ENCODE data around the gene ZBTB37. TPM values are rescaled to one million over a fixed set of nuclear protein-coding genes. Genes with fewer than 3 reads are reported as not detected.
"Not testable (repeated sequence)": the region's sequence is repeated elsewhere in the genome, so short reads cannot be mapped to it uniquely, and the experiment has no call there.

The ZBTB37 gene
- total RNA-seq, 1 donor from 2014 or later: 7.7 TPM

DNA sequence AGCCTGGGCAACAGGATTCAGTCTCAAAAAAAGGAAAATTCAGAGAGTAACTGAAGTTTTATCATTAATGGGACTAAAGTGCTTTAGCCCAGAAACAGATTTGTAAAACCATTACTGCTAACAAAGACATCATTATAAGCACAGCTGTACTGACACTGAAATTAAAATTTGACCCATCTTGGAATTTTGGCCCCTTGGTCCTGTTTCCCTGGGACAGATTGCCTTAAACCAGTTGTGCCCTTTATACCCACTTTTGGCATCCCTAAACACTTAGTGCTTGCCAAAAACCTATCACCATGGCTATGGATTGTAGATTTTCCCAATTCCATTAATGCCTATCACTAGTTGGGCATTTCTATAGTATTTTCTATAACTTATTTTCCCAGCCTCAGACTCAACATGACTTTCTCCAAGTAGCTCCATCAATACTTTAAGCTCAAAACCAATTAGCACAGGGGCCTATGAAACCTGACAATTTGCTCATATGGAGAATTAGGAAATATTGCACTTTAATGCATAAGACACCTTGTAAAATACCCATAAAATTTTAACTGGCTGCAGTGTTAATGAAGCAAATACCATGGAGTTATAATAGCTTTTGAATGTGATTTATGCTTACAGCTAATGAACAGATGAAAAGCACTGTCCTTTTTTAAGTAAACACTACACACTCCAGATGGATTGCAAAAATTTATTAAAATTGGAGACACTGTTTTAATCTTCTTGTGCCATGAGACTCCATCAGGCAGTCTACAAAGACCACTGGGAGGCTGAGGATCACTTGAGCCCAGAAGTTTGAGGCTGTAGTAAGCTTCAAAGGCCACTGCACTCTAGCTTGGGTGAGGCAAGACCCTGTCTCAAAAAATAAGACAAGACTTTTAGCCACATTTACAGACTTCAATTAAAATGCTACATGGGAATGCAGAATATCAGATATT, 4.7 kb upstream of the ZBTB37 start:
- ATAC-seq: no peak
- no peak for DNase-seq (ENCODE audit: missing footprints)
- intact Hi-C loops (cut with DNase I): no loop called here

- intact Hi-C loops (cut with DNase I): no loop called here
- ATAC-seq: no peak
- no peak for DNase-seq (ENCODE audit: missing footprints)
These were observed 3.9 kb upstream of the ZBTB37 start for GRCh38 chr1:173864179-173864867.

- DNase-seq (ENCODE audit: missing footprints) (no peak), ATAC-seq (no peak)
- intact Hi-C loops (cut with DNase I): loop anchor here (5.0 kb wide), 1 partner anchor 157 kb away; the partner anchor contains the start of gene RC3H1
These were observed 2.6 kb upstream of the ZBTB37 start for GRCh38 chr1:173865468-173866164.

DNA sequence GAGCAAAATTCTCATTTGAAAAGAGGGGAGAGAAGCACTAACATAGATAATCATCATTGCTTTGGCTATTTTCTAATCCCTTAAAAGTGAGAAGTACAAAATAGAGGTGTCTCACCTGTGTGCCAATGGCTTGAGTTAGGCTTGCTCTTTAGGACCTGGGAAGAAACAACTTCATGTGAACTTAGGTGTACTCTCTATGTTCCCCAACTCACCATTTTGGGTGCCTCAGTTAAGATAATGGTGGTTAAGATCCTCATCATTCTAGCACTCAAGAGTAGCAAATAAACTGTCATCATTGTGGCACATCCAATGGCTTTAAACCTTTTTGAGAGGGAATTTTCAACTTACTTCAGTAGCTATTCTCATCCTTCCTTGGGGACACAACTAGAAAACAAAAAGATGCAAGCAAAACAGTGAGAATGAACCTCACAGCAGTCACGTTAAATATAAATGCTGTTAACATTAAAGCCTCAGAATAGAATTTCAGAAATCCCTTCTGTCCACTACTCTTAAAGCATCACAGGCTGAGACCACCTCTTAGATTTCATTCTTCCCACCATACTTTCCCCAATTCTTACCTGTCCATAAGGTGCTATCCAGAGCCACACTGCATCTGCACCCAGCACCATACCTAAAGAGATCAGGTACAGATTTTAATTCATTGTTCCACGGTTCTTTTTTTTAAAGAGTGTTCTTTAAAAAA, 1.6 kb upstream of the ZBTB37 start:
- no peak for DNase-seq (ENCODE audit: missing footprints)
- ATAC-seq: no peak
- intact Hi-C loops (cut with DNase I): loop anchor here (5.0 kb wide), 1 partner anchor 156 kb away; the partner anchor contains the start of gene RC3H1

GRCh38 chr1:173867141-173867752, 933 bp upstream of the ZBTB37 start:
- ATAC-seq: no peak
- DNase-seq (ENCODE audit: missing footprints): peak; percentile 77
- intact Hi-C loops (cut with DNase I): loop anchor here (5.0 kb wide), 1 partner anchor 155 kb away; the partner anchor contains the start of gene RC3H1

GRCh38 chr1:173867753-173868265, 371 bp upstream of the ZBTB37 start, which contains the start of gene GAS5:
Gene GAS5 (minus strand): TSS chr1:173867989.
- ATAC-seq: peak; percentile 97
- peak; percentile 99 for DNase-seq (ENCODE audit: missing footprints)
- intact Hi-C loops (cut with DNase I): loop anchor here (2.0 to 5.0 kb wide), 2 partner anchors 154 to 1131 kb away; partner anchors contain the start of genes CACYBP and RC3H1

DNA sequence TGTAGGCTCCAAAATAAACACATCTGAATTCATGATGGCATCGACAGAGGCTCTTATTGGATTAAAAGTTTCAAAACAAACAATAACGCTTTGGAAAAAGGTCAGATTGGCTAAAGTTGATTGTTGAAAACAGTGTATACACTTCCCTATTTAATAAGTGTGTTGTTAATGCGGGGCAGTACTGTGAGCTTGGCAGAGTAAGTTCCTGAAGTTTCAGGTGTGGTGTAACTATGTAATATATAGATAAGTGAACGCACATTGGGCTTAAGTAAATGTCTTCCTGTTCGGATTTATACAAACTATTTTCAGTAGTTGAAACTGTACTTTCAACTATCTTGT, 810 bp downstream of the ZBTB37 start:
- no peak for ATAC-seq
- intact Hi-C loops (cut with DNase I): loop anchor here (2.0 to 5.0 kb wide), 2 partner anchors 153 to 1130 kb away; partner anchors contain the start of genes CACYBP and RC3H1
- no peak for DNase-seq (ENCODE audit: missing footprints)

- ATAC-seq (no peak), DNase-seq (ENCODE audit: missing footprints) (no peak)
- intact Hi-C loops (cut with DNase I): loop anchor here (10.0 kb wide), 1 partner anchor 204 kb away; no protein-coding TSS in a partner anchor
These were observed 2.3 kb downstream of the ZBTB37 start for GRCh38 chr1:173870252-173871075.

DNA sequence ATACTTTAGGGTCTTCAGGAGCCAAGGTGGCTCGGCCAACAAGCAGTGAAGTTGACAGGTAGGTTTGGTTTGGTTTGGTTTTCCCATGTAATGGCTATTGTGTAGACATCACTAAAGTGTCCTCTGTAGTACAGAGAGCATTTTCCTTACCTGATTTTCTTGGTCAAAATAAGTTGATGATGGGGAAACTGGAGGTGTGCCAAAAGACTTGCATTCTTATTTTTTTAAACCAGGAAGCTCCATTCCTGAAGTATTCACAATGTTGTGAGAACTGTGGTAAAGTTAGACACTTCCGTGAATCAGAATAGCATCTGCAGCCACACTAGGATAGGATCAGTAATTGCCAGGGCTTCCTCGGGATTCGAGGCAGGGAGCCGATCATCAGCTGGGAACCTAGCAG, 2.9 kb downstream of the ZBTB37 start:
- intact Hi-C loops (cut with DNase I): loop anchor here (10.0 kb wide), 1 partner anchor 204 kb away; no protein-coding TSS in a partner anchor
- DNase-seq (ENCODE audit: missing footprints) (no peak), ATAC-seq (no peak)

DNA sequence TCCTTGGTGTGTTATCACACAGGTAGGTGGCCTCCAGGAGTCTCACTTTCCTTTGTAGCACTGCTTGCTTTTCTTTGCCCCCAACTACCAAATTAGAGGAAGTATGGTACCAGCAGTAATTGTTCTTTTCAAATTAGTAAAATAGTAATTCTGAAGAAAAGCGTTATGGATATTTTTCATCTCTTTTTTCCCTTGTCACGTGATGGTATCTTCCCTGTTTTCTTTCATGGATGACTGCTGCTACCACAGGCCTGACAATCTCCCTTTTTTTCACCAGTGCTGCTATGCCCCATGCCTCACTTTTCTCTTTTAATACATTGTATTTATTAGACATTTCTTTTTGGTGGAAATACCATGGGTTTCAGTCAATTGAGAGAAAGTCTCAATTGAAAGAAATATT, 3.3 kb downstream of the ZBTB37 start:
- ATAC-seq (no peak), DNase-seq (ENCODE audit: missing footprints) (no peak)
- intact Hi-C loops (cut with DNase I): loop anchor here (10.0 kb wide), 1 partner anchor 203 kb away; no protein-coding TSS in a partner anchor

GRCh38 chr1:173876732-173877131, 8.6 kb downstream of the ZBTB37 start:
- DNase-seq (ENCODE audit: missing footprints) (no peak), ATAC-seq (no peak)

DNA sequence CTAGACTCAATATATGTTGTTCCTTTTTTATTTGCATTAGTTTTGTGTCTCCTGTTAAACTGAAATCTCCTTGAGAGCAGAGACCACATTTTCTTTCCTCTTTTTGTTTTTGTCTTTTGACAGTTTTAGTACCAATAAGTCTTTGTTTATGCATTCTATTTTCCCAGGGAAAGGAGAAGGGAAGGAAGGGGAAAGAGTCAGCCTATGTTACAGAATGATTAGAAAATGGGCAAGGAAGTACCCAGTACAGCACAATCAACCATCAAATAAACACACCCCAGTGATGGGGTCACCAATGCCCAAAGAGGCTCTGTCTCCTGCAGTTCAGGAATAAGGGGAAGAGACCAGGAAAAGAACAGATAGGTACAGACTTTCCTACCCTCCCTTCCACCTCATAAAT, 10.1 kb downstream of the ZBTB37 start:
- intact Hi-C loops (cut with DNase I): loop anchor here (10.0 kb wide), 1 partner anchor 197 kb away; no protein-coding TSS in a partner anchor
- no peak for ATAC-seq
- no peak for DNase-seq (ENCODE audit: missing footprints)

More at GRCh38 chr1:173876732-173877131, 8.6 kb downstream of the ZBTB37 start:
- intact Hi-C loops (cut with DNase I): loop anchor here (10.0 kb wide), 1 partner anchor 198 kb away; no protein-coding TSS in a partner anchor

- DNase-seq (ENCODE audit: missing footprints); ATAC-seq; intact Hi-C loops (cut with DNase I): not testable (repeated sequence)
These were observed 12.9 kb downstream of the ZBTB37 start for GRCh38 chr1:173881117-173881516.

DNA sequence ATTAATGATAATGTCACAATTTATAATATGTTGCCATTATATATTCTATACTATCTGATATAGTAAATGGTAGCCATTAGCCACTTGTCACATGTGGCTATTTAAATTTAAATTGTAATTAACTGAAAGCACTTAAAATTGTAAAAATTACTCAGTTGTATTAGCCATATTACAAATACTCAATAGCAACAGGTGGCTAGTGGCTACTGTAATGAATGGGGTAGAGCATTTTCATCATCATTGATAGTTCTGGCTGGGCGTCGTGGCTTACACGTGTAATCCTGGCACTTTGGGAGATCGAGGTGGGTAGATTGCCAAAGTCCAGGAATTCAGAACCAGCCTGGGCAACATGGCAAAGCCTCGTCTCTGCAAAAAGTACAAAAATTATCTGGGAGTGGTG, 16.5 kb downstream of the ZBTB37 start:
- intact Hi-C loops (cut with DNase I): no loop called here
- ATAC-seq: no peak
- peak; percentile 21 for DNase-seq (ENCODE audit: missing footprints)

DNA sequence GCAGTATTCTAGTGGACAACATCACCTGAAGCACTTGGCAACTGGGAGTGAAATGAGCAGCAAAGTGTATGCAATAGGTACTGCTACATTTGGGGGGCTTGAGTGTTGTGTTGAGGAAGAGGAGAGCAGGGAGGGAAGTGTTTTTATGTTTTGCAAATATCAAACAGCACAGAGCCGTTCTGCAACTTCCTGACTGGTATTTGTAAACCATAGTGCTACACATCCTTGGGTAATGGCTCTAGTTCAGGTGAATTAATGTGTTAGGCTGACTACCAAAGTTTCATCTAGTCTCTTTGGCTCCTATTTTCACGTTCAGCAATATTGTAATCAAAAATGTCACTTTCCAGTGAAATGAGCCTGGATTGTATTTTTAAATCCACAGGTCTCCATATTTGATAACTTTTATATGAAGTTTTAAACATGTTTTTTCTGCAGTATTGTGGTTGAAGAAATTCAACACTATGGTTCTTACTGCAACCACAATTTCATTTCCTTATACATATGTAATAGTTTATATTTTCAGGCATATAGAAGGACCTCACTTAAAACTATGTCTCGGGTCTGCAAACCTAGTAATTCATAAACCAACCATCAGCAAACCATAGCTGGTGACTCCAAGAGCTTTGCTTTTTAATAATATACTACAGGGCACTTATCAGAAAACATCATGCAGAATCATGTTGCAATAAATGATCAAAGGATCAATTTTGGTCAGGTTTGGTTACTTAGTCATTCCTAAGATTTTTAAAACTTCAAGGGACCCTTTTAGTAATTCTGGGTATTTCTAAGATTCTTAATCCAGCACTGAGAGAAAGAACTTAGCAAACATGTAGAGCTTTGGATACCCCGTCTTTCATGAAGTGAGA, 18.8 kb downstream of the ZBTB37 start:
- intact Hi-C loops (cut with DNase I): no loop called here

DNA sequence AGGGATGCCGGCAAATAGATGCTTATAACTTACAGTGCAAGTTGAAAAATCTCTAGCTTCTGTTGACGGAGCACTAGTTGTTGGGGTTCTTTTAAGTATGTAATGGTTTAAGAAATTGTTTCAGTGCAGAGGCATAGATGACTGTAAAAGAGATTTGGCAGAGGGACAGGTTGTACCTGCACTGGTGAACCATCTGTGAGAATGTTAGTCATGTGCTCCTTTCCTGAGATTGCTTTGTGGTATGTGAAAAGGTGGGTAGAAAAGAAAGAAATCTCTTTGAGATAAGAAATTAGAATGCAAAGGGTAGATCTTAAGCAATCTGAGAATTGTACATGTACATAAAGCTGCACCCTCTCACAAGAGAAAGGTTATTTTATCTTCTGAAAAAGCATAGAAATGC, 19.4 kb downstream of the ZBTB37 start:
- intact Hi-C loops (cut with DNase I): no loop called here
- ATAC-seq (no peak), DNase-seq (ENCODE audit: missing footprints) (no peak)

More for the DNA sequence above, 18.8 kb downstream of the ZBTB37 start:
- no peak for DNase-seq (ENCODE audit: missing footprints)
- no peak for ATAC-seq

Measured in Right ventricle myocardium inferior (tissue), 1 donor.